H1 (cell line): ENCODE measurements around the gene RTN3. TPM values are rescaled to one million over a fixed set of nuclear protein-coding genes. Genes with fewer than 3 reads are reported as not detected.

Experiments used
- BACH1 ChIP-seq: IDR thresholded peaks from 2 replicates; pipeline ENCODE4 v1.6.1; 2012; ENCODE audit warnings: low read length, improper control_type of control experiment
- BCL11A ChIP-seq, 2 experiments: IDR thresholded peaks; one replicate each; pipeline ENCODE4 v1.6.1; 2011; ENCODE audit warnings: low read depth in 2 of 2, low read length in 2 of 2, mild to moderate bottlenecking in 2 of 2
- CHD7 ChIP-seq: fragments of 300-600 bp; sonication (generic); IDR thresholded peaks from 2 replicates; pipeline ENCODE4 v1.7.1; 2012; ENCODE audit warnings: low read length, moderate library complexity, mild to moderate bottlenecking, inconsistent platforms; ENCODE audit not compliant: insufficient replicate concordance
- E2F6 ChIP-seq: IDR thresholded peaks from 2 replicates; pipeline ENCODE4 v1.6.1; 2012; ENCODE audit warnings: inconsistent platforms
- GABPA ChIP-seq: IDR thresholded peaks from 2 replicates; pipeline ENCODE4 v1.6.1; 2011; ENCODE audit warnings: mild to moderate bottlenecking, low read length, moderate library complexity, borderline replicate concordance; ENCODE audit not compliant: insufficient read depth
- HDAC2 ChIP-seq, 2 experiments: fragments of 300-600 bp in 1 of 2; sonication (generic) in 1 of 2; IDR thresholded peaks; 2 replicates each; pipeline ENCODE4 v1.6.1; 2011 to 2012; ENCODE audit warnings: low read depth in 2 of 2, low read length in 2 of 2, mild to moderate bottlenecking in 2 of 2, moderate library complexity in 2 of 2, borderline replicate concordance in 1 of 2, inconsistent platforms in 1 of 2
- KDM1A ChIP-seq: fragments of 200-600, 300-600 bp; sonication (generic); IDR thresholded peaks from 2 replicates; pipeline ENCODE4 v1.7.1; 2016; ENCODE audit warnings: mild to moderate bottlenecking, low read length, borderline replicate concordance
- MAX ChIP-seq: IDR thresholded peaks from 2 replicates; pipeline ENCODE4 v1.6.1; 2012; ENCODE audit warnings: inconsistent platforms
- RBBP5 ChIP-seq: IDR thresholded peaks from 2 replicates; pipeline ENCODE4 v1.7.1; 2012; ENCODE audit warnings: low read depth, mild to moderate bottlenecking, inconsistent platforms, low read length, moderate library complexity, borderline replicate concordance
- YY1 ChIP-seq: IDR thresholded peaks from 2 replicates; pipeline ENCODE4 v1.6.1; 2011; ENCODE audit warnings: low read depth, mild to moderate bottlenecking, low read length
- polyA plus RNA-seq, 7 experiments: library from polyadenylated mRNA; depleted of rRNA in 3 of 7; stranded (reverse) in 5 of 7; unstranded in 2 of 7; fragments of >200 nt in 5 of 7; fragments of 200-250 nt in 2 of 7; gene quantifications; 1 replicate in 5 of 7; 2 replicates in 1 of 7; 4 replicates in 1 of 7; pipeline versions ENCODE4 v1.2.1 to v1.2.3, GENCODE V29; 2011 to 2013; ENCODE audit warnings: missing spikeins in 2 of 7, mixed read lengths in 2 of 7
- total RNA-seq: library from RNA; stranded (reverse); fragmentation: NEBNext Ultra II Directional; extraction: Animal tissue kit (Norgen Biotek cat#: 25700); gene quantifications from 2 replicates; pipeline ENCODE4 v1.2.1, GENCODE V29; 2021

Gene RTN3
- total and polyA plus RNA-seq, 2 of the 8 experiments (the other 6 are each of a cell fraction or from before 2014, with no cell fraction given) = 160 to 203 TPM

- no peak for TF ChIP-seq CHD7
- TF ChIP-seq KDM1A = no peak
- TF ChIP-seq BCL11A (IDR thresholded peaks at IDR 0.05; ENCODE audit: low read depth in 2 of 2, low read length in 2 of 2) = no peak
- TF ChIP-seq HDAC2 (IDR thresholded peaks at IDR 0.05; ENCODE audit: borderline replicate concordance in 1 of 2, low read depth in 2 of 2, low read length in 2 of 2) = no peak
- TF ChIP-seq BACH1 = no peak
- no peak for TF ChIP-seq MAX
- no peak for TF ChIP-seq RBBP5
- TF ChIP-seq E2F6 = no peak
- no peak for TF ChIP-seq YY1
- TF ChIP-seq GABPA = no peak
These were observed 8.3 kb upstream of the RTN3 start (continued) for GRCh38 chr11:63672936-63673539.
